Measurements from ENCODE around the gene PLA2G3.

DNA sequence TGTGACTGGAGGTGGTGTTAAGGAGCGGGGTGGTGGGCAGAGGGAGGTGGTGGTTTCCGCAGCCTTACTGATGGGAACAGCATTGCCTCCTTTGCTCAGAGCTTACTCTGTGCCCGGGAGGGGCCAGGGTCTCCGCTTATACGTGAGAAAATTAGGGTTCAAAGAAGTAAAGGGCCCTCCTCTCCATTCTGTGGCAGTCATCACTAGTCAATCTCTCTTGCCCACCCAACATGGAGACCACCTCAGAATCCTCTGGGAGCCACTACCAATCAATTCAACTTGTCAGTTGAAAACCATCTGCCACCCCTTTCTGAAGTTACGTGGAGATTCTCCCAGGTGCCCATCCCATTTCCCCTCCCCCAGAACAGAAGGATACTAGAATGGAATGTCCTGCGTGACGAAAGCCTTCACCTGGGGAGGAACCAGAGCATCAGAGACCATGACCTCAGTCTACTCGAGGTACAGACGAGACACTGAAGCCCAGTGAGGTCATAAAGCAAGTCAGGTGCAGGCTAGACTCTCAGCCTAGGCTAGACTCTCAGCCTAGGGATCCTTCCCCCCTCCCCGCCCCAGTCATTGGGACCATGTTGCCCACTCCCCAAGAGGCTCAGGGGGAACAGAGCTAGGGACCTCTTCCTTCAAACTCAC lies 34.9 kb downstream of the PLA2G3 start:
- TF ChIP-seq TEAD4 (IDR thresholded peaks at IDR 0.05) (no peak), FOXM1 (IDR thresholded peaks at IDR 0.05; ENCODE audit: borderline replicate concordance, low read depth) (no peak), TCF12 (IDR thresholded peaks at IDR 0.05; ENCODE audit: low read depth) (no peak), YY1 (IDR thresholded peaks at IDR 0.05; ENCODE audit: low read depth) (no peak), EP300 (IDR thresholded peaks at IDR 0.05; ENCODE audit: borderline replicate concordance) (no peak), CREB1 (IDR thresholded peaks at IDR 0.05; ENCODE audit: low read depth) (no peak), RAD21 (IDR thresholded peaks at IDR 0.05; ENCODE audit: low read depth) (no peak), TAF1 (IDR thresholded peaks at IDR 0.05; ENCODE audit: low read depth) (no peak), ZBTB7A (IDR thresholded peaks at IDR 0.05; ENCODE audit: low read depth) (no peak)
- TF ChIP-seq, protein P1, sequence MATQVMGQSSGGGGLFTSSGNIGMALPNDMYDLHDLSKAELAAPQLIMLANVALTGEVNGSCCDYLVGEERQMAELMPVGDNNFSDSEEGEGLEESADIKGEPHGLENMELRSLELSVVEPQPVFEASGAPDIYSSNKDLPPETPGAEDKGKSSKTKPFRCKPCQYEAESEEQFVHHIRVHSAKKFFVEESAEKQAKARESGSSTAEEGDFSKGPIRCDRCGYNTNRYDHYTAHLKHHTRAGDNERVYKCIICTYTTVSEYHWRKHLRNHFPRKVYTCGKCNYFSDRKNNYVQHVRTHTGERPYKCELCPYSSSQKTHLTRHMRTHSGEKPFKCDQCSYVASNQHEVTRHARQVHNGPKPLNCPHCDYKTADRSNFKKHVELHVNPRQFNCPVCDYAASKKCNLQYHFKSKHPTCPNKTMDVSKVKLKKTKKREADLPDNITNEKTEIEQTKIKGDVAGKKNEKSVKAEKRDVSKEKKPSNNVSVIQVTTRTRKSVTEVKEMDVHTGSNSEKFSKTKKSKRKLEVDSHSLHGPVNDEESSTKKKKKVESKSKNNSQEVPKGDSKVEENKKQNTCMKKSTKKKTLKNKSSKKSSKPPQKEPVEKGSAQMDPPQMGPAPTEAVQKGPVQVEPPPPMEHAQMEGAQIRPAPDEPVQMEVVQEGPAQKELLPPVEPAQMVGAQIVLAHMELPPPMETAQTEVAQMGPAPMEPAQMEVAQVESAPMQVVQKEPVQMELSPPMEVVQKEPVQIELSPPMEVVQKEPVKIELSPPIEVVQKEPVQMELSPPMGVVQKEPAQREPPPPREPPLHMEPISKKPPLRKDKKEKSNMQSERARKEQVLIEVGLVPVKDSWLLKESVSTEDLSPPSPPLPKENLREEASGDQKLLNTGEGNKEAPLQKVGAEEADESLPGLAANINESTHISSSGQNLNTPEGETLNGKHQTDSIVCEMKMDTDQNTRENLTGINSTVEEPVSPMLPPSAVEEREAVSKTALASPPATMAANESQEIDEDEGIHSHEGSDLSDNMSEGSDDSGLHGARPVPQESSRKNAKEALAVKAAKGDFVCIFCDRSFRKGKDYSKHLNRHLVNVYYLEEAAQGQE (IDR thresholded peaks at IDR 0.05; ENCODE audit: low read depth): no peak
- TF ChIP-seq, protein P2, sequence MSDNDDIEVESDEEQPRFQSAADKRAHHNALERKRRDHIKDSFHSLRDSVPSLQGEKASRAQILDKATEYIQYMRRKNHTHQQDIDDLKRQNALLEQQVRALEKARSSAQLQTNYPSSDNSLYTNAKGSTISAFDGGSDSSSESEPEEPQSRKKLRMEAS (IDR thresholded peaks at IDR 0.05): no peak
